MCF 10A (cell line): ENCODE results near the gene COPS6. TPM values are rescaled to one million over a fixed set of nuclear protein-coding genes. Genes with fewer than 3 reads are reported as not detected.

Experiments
- BruUV-seq: library from RNA; stranded (reverse); fragments of 400-500 nt; replicated peaks from 2 replicates; lab custom pipeline; 2021; lab: Mats Ljungman, UMichigan
- CTCF ChIA-PET: fragments of 300-600 bp; sonication (Branson Sonifier 250); formaldehyde crosslinking; extraction: SDS; loops from one replicate; lab custom pipeline; 2021; ENCODE audit warnings: antibody characterized with exemption, inconsistent platforms; lab: Yijun Ruan, JAX
- POLR2A ChIA-PET: fragments of 300-600, 350-650 bp; sonication (Branson Sonifier 250); formaldehyde crosslinking; extraction: SDS; loops from one replicate; lab custom pipeline; 2020; ENCODE audit warnings: antibody characterized with exemption, inconsistent platforms; lab: Yijun Ruan, JAX
- DNase-seq: peaks from one replicate; pipeline ENCODE4 v3.0.0-alpha.2; 2018; ENCODE audit not compliant: unreplicated experiment
- H3K27ac Mint-ChIP-seq: one replicate; pipeline ENCODE4 v1.8.0; 2022; ENCODE audit warnings: mild to moderate bottlenecking, low read depth, mixed read lengths; ENCODE audit not compliant: unreplicated experiment
- H3K27me3 Mint-ChIP-seq: one replicate; pipeline ENCODE4 v1.8.0; 2022; ENCODE audit warnings: mixed read lengths; ENCODE audit not compliant: insufficient read depth, unreplicated experiment
- H3K36me3 Mint-ChIP-seq: one replicate; pipeline ENCODE4 v1.8.0; 2022; ENCODE audit warnings: mild to moderate bottlenecking, moderate library complexity, mixed read lengths; ENCODE audit not compliant: insufficient read depth, unreplicated experiment
- H3K4me1 Mint-ChIP-seq: one replicate; pipeline ENCODE4 v1.8.0; 2022; ENCODE audit warnings: mixed read lengths; ENCODE audit not compliant: insufficient read depth, unreplicated experiment
- H3K4me3 Mint-ChIP-seq: one replicate; pipeline ENCODE4 v1.8.0; 2022; ENCODE audit warnings: mild to moderate bottlenecking, moderate library complexity, mixed read lengths; ENCODE audit not compliant: unreplicated experiment
- H3K9me3 Mint-ChIP-seq: one replicate; pipeline ENCODE4 v1.8.0; 2022; ENCODE audit warnings: mixed read lengths; ENCODE audit not compliant: unreplicated experiment
- intact Hi-C: fragments of 100-400 bp; cut with micrococcal nuclease; formaldehyde crosslinking; loops from 2 replicates; pipeline ENCODE4 v1.14.1; 2022
- total RNA-seq: library from RNA; stranded (reverse); gene quantifications from 2 replicates; pipeline ENCODE4 v1.2.3, GENCODE V29; 2022
- TF ChIP-seq, protein P1 (sequence below): fragments of 200-600 bp; IDR thresholded peaks from one replicate; pipeline ENCODE4 v1.8.0; 2022; ENCODE audit warnings: antibody characterized with exemption, mild to moderate bottlenecking; ENCODE audit not compliant: unreplicated experiment

Gene COPS6
- total RNA-seq, 1 experiment from 2014 or later = 103 TPM

- no peak overlapping the region for H3K4me3 Mint-ChIP-seq
- H3K27me3 Mint-ChIP-seq = no peaks in the 10 kb centered on the region
- intact Hi-C loops = loop anchor here (10.0 kb wide), 1 partner anchor 171 kb away; the partner anchor contains the start of gene TRIM4
- no peaks in the 10 kb centered on the region for H3K9me3 Mint-ChIP-seq
- no peak for DNase-seq
- POLR2A ChIA-PET = no interaction called here
- H3K27ac Mint-ChIP-seq = no peak overlapping the region
- TF ChIP-seq, protein P1, sequence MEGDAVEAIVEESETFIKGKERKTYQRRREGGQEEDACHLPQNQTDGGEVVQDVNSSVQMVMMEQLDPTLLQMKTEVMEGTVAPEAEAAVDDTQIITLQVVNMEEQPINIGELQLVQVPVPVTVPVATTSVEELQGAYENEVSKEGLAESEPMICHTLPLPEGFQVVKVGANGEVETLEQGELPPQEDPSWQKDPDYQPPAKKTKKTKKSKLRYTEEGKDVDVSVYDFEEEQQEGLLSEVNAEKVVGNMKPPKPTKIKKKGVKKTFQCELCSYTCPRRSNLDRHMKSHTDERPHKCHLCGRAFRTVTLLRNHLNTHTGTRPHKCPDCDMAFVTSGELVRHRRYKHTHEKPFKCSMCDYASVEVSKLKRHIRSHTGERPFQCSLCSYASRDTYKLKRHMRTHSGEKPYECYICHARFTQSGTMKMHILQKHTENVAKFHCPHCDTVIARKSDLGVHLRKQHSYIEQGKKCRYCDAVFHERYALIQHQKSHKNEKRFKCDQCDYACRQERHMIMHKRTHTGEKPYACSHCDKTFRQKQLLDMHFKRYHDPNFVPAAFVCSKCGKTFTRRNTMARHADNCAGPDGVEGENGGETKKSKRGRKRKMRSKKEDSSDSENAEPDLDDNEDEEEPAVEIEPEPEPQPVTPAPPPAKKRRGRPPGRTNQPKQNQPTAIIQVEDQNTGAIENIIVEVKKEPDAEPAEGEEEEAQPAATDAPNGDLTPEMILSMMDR = no peak
- CTCF ChIA-PET = interaction anchor here (1.0 to 1.3 kb wide), 3 partner anchors 60 to 152 kb away, joined by 4 to 5 read pairs (median 4); no protein-coding TSS in a partner anchor
- H3K4me1 Mint-ChIP-seq = peaks cover 18% of the 10 kb centered on the region
- H3K36me3 Mint-ChIP-seq = peaks cover 18% of the 10 kb centered on the region
- BruUV-seq = no TSS peak
These were observed 3.3 kb upstream of the COPS6 start for GRCh38 chr7:100085515-100085914.

DNA sequence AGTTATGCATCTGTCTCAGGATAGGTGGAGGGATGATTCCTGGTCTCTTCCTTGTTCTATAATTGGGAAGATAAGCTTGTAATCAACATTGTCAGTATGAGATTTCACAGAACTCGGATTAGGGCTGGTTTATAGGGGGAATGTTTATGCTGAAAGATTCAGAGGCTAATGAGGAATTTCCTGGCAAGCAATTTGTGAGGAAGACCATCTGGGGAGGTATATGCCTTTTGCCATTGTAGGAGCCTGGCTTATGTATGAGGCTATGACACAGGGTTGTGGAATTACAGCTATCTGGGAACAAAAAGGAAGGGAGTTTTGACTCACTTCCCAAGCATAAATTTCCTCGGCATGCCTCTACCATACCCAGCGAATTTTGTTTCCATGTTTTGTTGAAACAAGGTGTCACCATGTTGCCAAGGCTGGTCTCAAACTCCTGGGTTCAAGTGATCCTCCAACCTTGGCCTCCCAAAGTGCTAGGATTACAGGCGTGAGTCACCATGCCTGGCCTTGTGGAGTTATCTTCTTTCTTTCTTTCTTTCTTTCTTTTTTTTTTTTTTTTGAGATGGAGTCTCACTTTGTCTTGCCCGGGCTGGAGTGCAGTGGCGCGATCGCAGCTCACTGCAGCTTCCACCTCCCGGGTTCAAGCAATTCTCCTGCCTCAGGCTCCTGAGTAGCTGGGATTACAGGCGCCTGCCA is 1.6 kb upstream of the COPS6 start:
- no peaks in the 10 kb centered on the region for H3K27me3 Mint-ChIP-seq
- BruUV-seq = no TSS peak
- peaks cover 18% of the 10 kb centered on the region for H3K4me1 Mint-ChIP-seq
- intact Hi-C loops = loop anchor here (10.0 kb wide), 1 partner anchor 172 kb away; the partner anchor contains the start of gene TRIM4
- H3K27ac Mint-ChIP-seq = no peak overlapping the region
- peak overlapping the region; percentile 54 for H3K4me3 Mint-ChIP-seq
- CTCF ChIA-PET = interaction anchor here (0.6 kb wide), 1 partner anchor 97 kb away, joined by 3 read pairs; no protein-coding TSS in a partner anchor
- H3K9me3 Mint-ChIP-seq = no peaks in the 10 kb centered on the region
- H3K36me3 Mint-ChIP-seq = peaks cover 35% of the 10 kb centered on the region
- POLR2A ChIA-PET = interaction anchor here (0.8 to 1.1 kb wide), 4 partner anchors 13 to 71 kb away, joined by 3 to 6 read pairs (median 3); no protein-coding TSS in a partner anchor
- TF ChIP-seq, protein P1 = no peak
- no peak for DNase-seq

DNA sequence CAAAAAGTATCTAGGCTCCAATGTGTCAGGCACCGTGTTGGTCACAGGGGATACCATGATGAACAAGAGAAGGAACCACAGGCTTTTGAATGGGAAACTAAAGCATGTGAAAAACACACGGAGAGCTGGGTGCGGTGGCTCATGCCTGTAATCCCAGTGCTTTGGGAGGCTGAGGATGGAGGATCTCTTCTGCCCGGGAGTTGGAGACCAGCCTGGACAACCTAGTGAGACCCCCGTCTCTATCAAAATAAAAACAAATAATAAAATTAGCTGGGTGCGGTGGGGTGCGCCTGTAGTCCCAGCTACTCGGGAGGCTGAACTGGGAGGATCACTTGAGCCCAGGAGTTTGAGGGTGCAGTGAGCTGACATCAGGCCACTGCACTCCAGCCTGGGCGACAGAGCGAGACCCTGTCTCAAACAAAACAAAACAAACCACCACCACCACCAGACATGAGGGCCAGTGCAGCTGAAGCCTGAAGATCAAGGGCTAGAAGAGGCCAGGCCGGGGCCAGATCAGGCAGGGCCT is 611 bp upstream of the COPS6 start:
- POLR2A ChIA-PET = interaction anchor here (0.6 to 3.7 kb wide), 13 partner anchors 12 to 650 kb away, joined by 3 to 92 read pairs (median 4); partner anchors contain the start of genes AP4M1, LAMTOR4, MCM7 and PTCD1
- Mint-ChIP-seq H3K4me3 (peak overlapping the region; percentile 92), H3K27ac (peak overlapping the region; percentile 76), H3K4me1 (peaks cover 18% of the 10 kb centered on the region), H3K27me3 (no peaks in the 10 kb centered on the region), H3K9me3 (no peaks in the 10 kb centered on the region), H3K36me3 (peaks cover 44% of the 10 kb centered on the region)
- CTCF ChIA-PET = interaction anchor here (0.8 to 1.2 kb wide), 3 partner anchors 36 to 97 kb away, joined by 3 to 5 read pairs (median 3); no protein-coding TSS in a partner anchor
- TSS peak; percentile 69 for BruUV-seq
- intact Hi-C loops = loop anchor here (10.0 kb wide), 1 partner anchor 173 kb away; the partner anchor contains the start of gene TRIM4
- TF ChIP-seq, protein P1 = no peak
- no peak for DNase-seq
